Activated T-helper 17 cell treated with anti-CD3 and anti-CD28 coated beads, Interleukin-2, amount 50 U/mL, for 72 hours (primary cell): Measurements from ENCODE around the gene DPRX. TPM values are rescaled to one million over a fixed set of nuclear protein-coding genes. Genes with fewer than 3 reads are reported as not detected.

Experiments used
- ATAC-seq: fragments of 150-1000 bp; cut with Tn5 transposase; replicated peaks from 2 replicates; pipeline ENCODE4 v1.10.0; 2021; ENCODE audit warnings: mild to moderate bottlenecking, moderate library complexity
- H3K27ac Mint-ChIP-seq: one replicate; pipeline ENCODE4 v1.8.0; 2022; ENCODE audit warnings: mixed read lengths
- H3K27me3 Mint-ChIP-seq: one replicate; pipeline ENCODE4 v1.8.0; 2022; ENCODE audit warnings: mixed read lengths
- H3K36me3 Mint-ChIP-seq: one replicate; pipeline ENCODE4 v1.8.0; 2022; ENCODE audit warnings: low read depth, mild to moderate bottlenecking, mixed read lengths
- H3K4me1 Mint-ChIP-seq: one replicate; pipeline ENCODE4 v1.8.0; 2022; ENCODE audit warnings: mixed read lengths
- H3K4me3 Mint-ChIP-seq: one replicate; pipeline ENCODE4 v1.8.0; 2022; ENCODE audit warnings: mild to moderate bottlenecking, mixed read lengths
- H3K9me3 Mint-ChIP-seq: one replicate; pipeline ENCODE4 v1.8.0; 2022; ENCODE audit warnings: mixed read lengths
- total RNA-seq, 2 donors: library from RNA; stranded (reverse); gene quantifications; one replicate each; pipeline ENCODE4 v1.2.3, GENCODE V29; 2022

DPRX gene
- total RNA-seq: not detected

GRCh38 chr19:53631949-53632407 is at the start of gene DPRX:
DPRX (plus strand) TSS chr19:53631999; CDS start chr19:53632107, 108 bp downstream.
- no peak within 1 kb of the TSS for H3K27ac Mint-ChIP-seq
- peaks cover 9% of the 10 kb centered on the region for H3K27me3 Mint-ChIP-seq
- ATAC-seq: no peak
- no peaks in the 10 kb centered on the region for H3K4me1 Mint-ChIP-seq
- no peaks in the 10 kb centered on the region for H3K36me3 Mint-ChIP-seq
- peaks cover 10% of the 10 kb centered on the region for H3K9me3 Mint-ChIP-seq
- H3K4me3 Mint-ChIP-seq: no peak within 1 kb of the TSS

- peaks cover 22% of the 10 kb centered on the region for H3K36me3 Mint-ChIP-seq
- ATAC-seq: no peak
- no peaks in the 10 kb centered on the region for H3K4me1 Mint-ChIP-seq
- H3K9me3 Mint-ChIP-seq: peaks cover 16% of the 10 kb centered on the region
- no peak overlapping the region for H3K27ac Mint-ChIP-seq
- no peaks in the 10 kb centered on the region for H3K27me3 Mint-ChIP-seq
- H3K4me3 Mint-ChIP-seq: no peak overlapping the region
These were observed 48.6 kb upstream of the DPRX start for GRCh38 chr19:53583181-53583580.

DNA sequence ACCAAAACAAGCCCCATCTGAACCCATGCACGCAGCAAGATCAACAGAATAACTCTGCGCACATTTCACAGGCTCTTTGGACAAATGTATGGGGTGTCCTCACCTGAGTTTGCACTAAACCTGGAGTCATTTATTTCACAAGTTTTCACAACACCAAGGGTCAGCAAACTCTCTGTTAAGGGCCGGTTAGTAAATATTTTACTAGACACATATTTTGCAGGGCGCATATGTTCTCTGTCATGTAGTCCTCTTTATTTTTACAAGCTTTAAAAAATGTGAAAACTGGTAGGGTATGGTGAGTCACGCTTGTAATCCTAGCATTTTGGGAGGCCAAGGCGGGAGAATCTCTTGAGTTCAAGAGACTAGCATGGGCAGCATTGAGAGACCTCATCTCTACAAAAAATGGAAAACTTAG is 45.5 kb upstream of the DPRX start:
- H3K27me3 Mint-ChIP-seq: no peaks in the 10 kb centered on the region
- H3K9me3 Mint-ChIP-seq: peaks cover 8% of the 10 kb centered on the region
- ATAC-seq: no peak
- no peaks in the 10 kb centered on the region for H3K36me3 Mint-ChIP-seq
- H3K4me3 Mint-ChIP-seq: no peak overlapping the region
- no peak overlapping the region for H3K27ac Mint-ChIP-seq
- H3K4me1 Mint-ChIP-seq: no peaks in the 10 kb centered on the region

DNA sequence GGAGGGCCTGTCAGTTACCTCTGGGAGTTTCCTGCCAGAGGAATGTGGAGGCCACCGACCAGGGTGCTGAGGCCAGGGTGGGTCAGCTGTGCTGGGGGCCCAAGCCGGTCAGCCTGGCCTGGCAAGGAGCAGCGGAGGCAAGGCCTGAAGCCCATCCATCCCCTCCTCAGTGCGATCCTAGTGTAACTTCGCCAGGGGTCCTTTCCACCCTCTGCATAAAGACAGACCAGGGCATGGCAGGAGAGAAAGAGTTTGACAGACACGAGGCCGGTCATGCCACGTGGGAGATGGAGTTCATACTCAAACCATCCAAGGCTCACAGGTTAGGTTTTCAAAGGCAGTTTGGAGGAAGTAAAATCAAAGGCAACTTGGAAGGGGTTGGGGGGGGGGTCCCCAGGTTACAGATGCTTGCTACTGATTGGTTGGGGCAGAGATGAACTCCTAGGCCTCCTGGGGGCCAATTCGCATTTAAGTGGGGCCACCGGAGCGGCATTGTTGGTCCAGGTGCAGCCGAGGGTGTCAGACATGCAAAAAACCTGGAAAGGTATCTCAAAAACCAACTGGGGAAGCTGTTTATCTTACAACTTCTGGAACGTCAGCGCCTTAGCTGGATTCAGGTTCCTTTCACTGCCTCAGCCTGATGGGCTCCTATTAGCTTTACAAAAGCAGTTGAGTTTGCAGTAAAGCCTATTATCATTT is 36.8 kb upstream of the DPRX start:
- no peaks in the 10 kb centered on the region for H3K4me1 Mint-ChIP-seq
- H3K4me3 Mint-ChIP-seq: no peak overlapping the region
- peaks cover 8% of the 10 kb centered on the region for H3K9me3 Mint-ChIP-seq
- no peak for ATAC-seq
- no peak overlapping the region for H3K27ac Mint-ChIP-seq
- H3K36me3 Mint-ChIP-seq: no peaks in the 10 kb centered on the region
- no peaks in the 10 kb centered on the region for H3K27me3 Mint-ChIP-seq

DNA sequence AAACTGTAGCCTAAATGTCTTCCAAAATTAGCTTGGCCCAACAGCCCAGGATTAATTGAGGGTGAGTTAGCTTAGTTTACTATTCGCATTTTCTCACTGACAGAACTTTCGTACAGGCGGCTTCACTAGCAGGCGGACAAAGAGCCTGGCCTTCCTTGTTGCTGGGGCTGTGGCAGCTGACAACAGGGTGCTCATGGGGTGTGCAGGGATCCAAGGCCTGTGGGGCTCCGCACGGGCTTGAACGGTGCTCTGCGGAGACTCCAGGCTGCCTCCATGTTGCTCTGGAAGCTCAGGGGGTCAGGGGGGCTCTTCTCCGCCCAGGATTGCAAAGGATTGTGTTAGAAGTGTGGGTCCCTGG is 36.3 kb upstream of the DPRX start:
- no peaks in the 10 kb centered on the region for H3K27me3 Mint-ChIP-seq
- H3K9me3 Mint-ChIP-seq: peaks cover 8% of the 10 kb centered on the region

DNA sequence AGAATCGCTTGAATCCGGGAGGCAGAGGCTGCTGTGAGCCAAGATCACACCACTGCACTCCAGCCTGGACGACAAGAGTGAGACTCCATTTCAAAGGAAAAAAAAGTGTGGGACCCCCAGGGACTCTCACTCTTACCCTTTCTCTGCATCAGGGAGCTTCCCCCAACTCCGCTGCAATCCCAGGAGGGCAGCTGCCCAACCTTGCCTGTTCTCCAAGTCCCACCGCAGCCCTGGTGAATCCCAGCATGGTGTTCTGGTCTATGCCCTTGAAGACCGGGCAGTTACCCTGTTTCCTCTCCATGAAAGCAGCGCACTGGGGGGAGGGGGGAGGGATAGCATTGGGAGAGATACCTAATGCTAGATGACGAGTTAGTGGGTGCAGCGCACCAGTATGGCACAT is 35.7 kb upstream of the DPRX start:
- Mint-ChIP-seq H3K4me1 (no peaks in the 10 kb centered on the region), H3K27me3 (no peaks in the 10 kb centered on the region), H3K4me3 (no peak overlapping the region), H3K9me3 (peaks cover 8% of the 10 kb centered on the region), H3K36me3 (no peaks in the 10 kb centered on the region), H3K27ac (no peak overlapping the region)
- no peak for ATAC-seq

More for the DNA sequence above, 36.3 kb upstream of the DPRX start:
- ATAC-seq: no peak
- Mint-ChIP-seq H3K4me1 (no peaks in the 10 kb centered on the region), H3K36me3 (no peaks in the 10 kb centered on the region), H3K4me3 (no peak overlapping the region), H3K27ac (no peak overlapping the region)

DNA sequence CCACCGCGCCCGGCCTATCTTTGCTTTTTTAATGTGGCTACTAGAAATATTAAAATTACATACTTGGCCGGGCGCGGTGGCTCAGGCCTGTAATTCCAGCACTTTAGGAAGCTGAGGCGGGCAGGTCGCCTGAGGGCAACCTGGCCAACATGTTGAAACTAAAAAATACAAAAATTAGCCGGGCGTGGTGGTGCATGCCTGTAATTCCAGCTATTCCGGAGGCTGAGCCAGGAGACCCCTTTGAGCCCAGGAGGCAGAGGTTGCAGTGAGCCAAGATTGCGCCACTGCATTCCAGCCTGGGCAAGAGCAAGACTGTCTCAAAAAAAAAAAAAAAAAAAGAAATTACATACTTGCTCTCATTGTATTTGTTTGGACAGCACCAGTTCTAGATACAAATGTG is 34.8 kb upstream of the DPRX start:
- no peak overlapping the region for H3K4me3 Mint-ChIP-seq
- no peaks in the 10 kb centered on the region for H3K4me1 Mint-ChIP-seq
- H3K27me3 Mint-ChIP-seq: no peaks in the 10 kb centered on the region
- H3K9me3 Mint-ChIP-seq: peaks cover 4% of the 10 kb centered on the region
- no peak overlapping the region for H3K27ac Mint-ChIP-seq
- no peak for ATAC-seq
- no peaks in the 10 kb centered on the region for H3K36me3 Mint-ChIP-seq

GRCh38 chr19:53598361-53598760 is 33.4 kb upstream of the DPRX start:
- Mint-ChIP-seq H3K9me3 (peaks cover 4% of the 10 kb centered on the region), H3K4me3 (no peak overlapping the region), H3K27me3 (no peaks in the 10 kb centered on the region), H3K27ac (no peak overlapping the region), H3K4me1 (no peaks in the 10 kb centered on the region), H3K36me3 (no peaks in the 10 kb centered on the region)
- no peak for ATAC-seq

- Mint-ChIP-seq H3K9me3 (peaks cover 4% of the 10 kb centered on the region), H3K36me3 (no peaks in the 10 kb centered on the region), H3K4me3 (no peak overlapping the region), H3K27me3 (no peaks in the 10 kb centered on the region), H3K4me1 (no peaks in the 10 kb centered on the region), H3K27ac (no peak overlapping the region)
- no peak for ATAC-seq
These were observed 31.6 kb upstream of the DPRX start for GRCh38 chr19:53600217-53600616.

DNA sequence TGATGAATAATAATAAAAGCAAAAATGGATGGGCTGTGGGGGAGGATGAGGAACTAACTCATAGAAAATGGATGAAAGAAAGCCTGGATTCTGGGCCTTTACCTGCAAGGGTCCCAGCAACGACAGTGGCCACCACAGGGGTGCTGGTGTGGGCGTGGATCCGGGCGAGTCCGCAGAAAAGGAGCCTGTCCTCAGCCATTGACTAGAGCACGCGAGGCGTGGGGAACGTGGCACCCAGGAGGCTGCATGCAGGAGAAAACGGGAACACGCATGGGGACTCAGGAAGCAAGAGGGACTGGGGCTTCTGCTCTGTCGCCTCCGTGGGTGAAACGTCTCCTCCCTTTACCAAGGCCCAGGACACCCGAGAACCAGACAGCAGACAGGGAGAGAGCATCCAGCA is 25.8 kb upstream of the DPRX start:
- H3K27me3 Mint-ChIP-seq: no peaks in the 10 kb centered on the region
- H3K4me1 Mint-ChIP-seq: no peaks in the 10 kb centered on the region
- no peak for ATAC-seq
- H3K9me3 Mint-ChIP-seq: no peaks in the 10 kb centered on the region
- H3K27ac Mint-ChIP-seq: no peak overlapping the region
- H3K4me3 Mint-ChIP-seq: no peak overlapping the region
- H3K36me3 Mint-ChIP-seq: no peaks in the 10 kb centered on the region

- H3K36me3 Mint-ChIP-seq: no peaks in the 10 kb centered on the region
- H3K27ac Mint-ChIP-seq: no peak overlapping the region
- no peak for ATAC-seq
- no peaks in the 10 kb centered on the region for H3K27me3 Mint-ChIP-seq
- H3K4me3 Mint-ChIP-seq: no peak overlapping the region
- H3K9me3 Mint-ChIP-seq: no peaks in the 10 kb centered on the region
- no peaks in the 10 kb centered on the region for H3K4me1 Mint-ChIP-seq
These were observed 23.4 kb upstream of the DPRX start for GRCh38 chr19:53608381-53608780.

DNA sequence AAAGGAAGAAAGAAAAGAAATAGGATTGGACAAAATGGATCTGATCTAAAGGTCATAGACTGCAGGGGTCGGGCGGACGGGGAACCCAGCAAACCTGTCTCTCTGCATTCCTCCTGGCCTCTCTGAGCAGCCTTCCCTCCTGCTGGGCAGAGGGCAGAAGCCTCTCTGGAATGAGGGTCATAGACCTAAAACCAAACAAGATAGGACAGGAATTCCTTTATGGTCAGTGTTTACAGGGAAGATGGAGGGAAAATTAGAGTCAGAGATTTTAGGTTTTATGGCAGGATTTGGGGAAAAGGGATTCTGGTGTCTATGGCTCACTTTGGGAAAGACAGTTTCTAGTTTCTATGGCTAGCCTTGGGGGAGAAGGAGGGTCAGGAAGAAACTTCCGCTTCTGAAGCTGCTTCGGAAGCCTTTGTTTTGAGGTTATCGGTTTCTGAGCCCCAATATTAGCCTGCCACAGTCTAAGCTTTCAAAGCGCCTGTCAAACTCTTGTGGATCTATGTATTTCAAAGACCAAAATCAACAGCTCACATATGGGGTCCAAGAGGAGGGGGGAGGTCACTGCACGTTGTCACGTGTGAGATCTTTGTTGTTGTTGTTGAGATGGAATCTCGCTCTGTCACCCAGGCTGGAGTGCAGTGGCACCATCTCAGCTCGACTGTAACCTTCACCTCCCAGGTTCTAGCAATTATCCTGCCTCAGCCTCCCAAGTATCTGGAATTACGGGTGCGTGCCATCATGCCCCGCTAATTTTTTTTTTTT is 18.9 kb upstream of the DPRX start:
- no peaks in the 10 kb centered on the region for H3K9me3 Mint-ChIP-seq
- no peaks in the 10 kb centered on the region for H3K36me3 Mint-ChIP-seq
- no peak overlapping the region for H3K4me3 Mint-ChIP-seq
- ATAC-seq: no peak
- H3K27me3 Mint-ChIP-seq: no peaks in the 10 kb centered on the region
- H3K27ac Mint-ChIP-seq: no peak overlapping the region
- H3K4me1 Mint-ChIP-seq: no peaks in the 10 kb centered on the region

DNA sequence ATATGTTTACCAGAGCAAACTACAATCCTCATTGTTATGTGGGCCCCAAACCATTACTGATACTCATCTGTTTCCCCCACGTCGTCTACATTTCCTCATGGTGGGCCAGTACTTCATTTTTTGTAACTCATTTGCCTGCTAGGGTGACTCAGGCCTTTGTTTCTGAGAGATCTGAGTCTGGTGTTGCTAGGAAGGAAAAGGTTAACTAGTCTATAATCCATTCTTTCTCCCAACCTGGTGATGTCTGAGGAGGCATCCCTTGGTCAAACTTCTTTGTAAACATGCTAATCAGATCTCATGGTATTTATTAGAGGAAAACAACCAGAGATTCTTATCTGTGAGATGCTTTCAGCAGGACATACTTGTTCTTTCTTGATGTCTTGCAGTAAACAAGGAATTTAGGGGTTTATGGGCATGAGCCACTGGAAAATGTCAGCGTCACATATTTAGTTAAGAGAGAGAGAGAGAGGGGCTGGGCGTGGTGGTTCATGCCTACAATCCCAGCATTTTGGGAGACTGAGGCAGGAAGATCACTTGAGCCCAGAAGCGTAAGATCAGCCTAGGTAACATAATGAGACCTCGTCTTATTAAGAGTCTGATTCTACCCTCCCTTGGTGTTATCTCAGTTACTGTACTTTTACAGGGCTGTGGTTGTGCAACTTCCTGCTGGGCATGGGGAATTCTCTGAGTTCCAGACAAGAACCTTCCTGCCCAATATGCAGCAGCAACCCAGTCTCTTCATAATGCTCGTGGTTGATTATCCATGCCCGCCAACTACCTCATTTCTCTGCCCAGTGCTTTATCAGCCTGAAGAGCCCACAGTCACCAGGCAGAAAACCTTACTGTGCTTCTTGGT is 9.7 kb upstream of the DPRX start:
- H3K27ac Mint-ChIP-seq: no peak overlapping the region
- H3K4me3 Mint-ChIP-seq: no peak overlapping the region
- ATAC-seq: no peak
- no peaks in the 10 kb centered on the region for H3K36me3 Mint-ChIP-seq
- H3K9me3 Mint-ChIP-seq: peaks cover 4% of the 10 kb centered on the region
- H3K27me3 Mint-ChIP-seq: no peaks in the 10 kb centered on the region
- H3K4me1 Mint-ChIP-seq: no peaks in the 10 kb centered on the region

DNA sequence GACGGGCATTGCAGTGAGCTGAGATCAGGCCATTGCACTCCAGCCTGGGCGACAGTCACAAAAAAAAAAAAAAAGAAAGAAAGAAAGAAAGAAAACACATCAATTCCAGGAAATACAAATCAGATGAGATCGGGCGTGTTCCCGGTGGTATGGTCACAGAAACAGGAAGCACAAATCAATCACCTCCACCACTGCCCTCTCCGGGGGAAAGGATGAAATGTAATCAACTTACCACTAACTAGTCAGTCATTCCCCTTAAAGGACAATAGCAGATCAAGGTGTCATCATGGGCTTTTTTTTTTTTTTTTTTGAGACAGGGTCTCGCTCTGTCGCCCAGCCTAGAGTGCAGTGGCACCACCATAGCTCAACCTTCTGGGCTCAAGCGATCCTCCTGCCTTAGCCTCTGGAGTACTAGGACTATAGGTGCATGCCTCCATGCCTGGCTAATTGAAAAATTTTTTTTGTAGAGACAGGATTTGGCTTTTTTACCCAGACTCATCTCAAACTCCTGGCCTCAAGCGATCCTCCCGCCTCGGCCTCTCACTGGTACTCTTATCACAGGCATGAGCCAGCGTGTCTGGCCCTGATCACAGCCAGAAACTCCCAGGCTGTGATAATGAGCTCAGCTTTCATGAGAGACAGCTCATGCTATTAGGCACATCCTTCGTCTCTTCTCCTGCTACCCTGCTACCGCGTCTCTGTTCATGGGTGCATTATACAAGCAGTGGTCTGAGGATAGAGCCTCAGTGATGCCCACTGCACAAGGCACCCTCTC is 6.8 kb upstream of the DPRX start:
- Mint-ChIP-seq H3K4me3 (no peak overlapping the region), H3K27ac (no peak overlapping the region), H3K4me1 (no peaks in the 10 kb centered on the region), H3K27me3 (no peaks in the 10 kb centered on the region), H3K36me3 (no peaks in the 10 kb centered on the region), H3K9me3 (peaks cover 4% of the 10 kb centered on the region)
- peak; percentile 35 for ATAC-seq
